ENCODE measurements around the gene AUTS2.

The AUTS2 gene

GRCh38 chr7:70042533-70042932 lies 444.3 kb downstream of the AUTS2 start:
- DNase-seq (ENCODE audit: low read depth), result no peak
- no peak overlapping the region for H3K4me3 ChIP-seq (ENCODE audit: low read depth, low read length)
- TF ChIP-seq, protein P1, sequence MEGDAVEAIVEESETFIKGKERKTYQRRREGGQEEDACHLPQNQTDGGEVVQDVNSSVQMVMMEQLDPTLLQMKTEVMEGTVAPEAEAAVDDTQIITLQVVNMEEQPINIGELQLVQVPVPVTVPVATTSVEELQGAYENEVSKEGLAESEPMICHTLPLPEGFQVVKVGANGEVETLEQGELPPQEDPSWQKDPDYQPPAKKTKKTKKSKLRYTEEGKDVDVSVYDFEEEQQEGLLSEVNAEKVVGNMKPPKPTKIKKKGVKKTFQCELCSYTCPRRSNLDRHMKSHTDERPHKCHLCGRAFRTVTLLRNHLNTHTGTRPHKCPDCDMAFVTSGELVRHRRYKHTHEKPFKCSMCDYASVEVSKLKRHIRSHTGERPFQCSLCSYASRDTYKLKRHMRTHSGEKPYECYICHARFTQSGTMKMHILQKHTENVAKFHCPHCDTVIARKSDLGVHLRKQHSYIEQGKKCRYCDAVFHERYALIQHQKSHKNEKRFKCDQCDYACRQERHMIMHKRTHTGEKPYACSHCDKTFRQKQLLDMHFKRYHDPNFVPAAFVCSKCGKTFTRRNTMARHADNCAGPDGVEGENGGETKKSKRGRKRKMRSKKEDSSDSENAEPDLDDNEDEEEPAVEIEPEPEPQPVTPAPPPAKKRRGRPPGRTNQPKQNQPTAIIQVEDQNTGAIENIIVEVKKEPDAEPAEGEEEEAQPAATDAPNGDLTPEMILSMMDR (IDR thresholded peaks at IDR 0.05; ENCODE audit: low read depth, low read length, missing control alignments), result no peak

GRCh38 chr7:70043015-70043538 lies 444.8 kb downstream of the AUTS2 start:
- TF ChIP-seq, protein P1 (IDR thresholded peaks at IDR 0.05; ENCODE audit: low read depth, low read length, missing control alignments), result no peak
- no peak for DNase-seq (ENCODE audit: low read depth)
- H3K4me3 ChIP-seq (ENCODE audit: low read depth, low read length), result no peak overlapping the region

DNA sequence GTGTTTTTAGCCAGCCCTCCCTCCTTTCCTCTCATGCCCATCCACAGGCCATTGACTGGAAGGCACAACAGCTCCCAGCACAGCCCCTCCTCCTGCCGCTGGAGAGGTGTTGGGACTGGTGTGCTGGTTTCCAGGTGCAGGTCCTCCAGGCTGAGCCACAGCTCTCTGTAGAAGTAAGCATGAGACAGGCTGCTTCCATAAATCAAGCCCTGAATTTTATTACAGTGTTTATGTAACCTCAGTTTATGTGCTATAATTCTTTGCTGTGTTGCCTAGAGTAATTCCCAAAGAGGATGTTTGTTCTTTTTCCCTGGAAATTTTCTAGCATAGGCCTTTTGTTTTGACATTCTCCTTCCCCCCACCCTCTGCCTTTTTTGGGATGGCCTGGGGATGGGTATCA lies 445.8 kb downstream of the AUTS2 start:
- H3K4me3 ChIP-seq (ENCODE audit: low read depth, low read length), result no peak overlapping the region
- no peak for DNase-seq (ENCODE audit: low read depth)
- TF ChIP-seq, protein P1 (IDR thresholded peaks at IDR 0.05; ENCODE audit: low read depth, low read length, missing control alignments), result no peak

GRCh38 chr7:70044525-70044924 lies 446.2 kb downstream of the AUTS2 start:
- DNase-seq (ENCODE audit: low read depth), result no peak
- H3K4me3 ChIP-seq (ENCODE audit: low read depth, low read length), result no peak overlapping the region
- TF ChIP-seq, protein P1 (IDR thresholded peaks at IDR 0.05; ENCODE audit: low read depth, low read length, missing control alignments), result no peak

DNA sequence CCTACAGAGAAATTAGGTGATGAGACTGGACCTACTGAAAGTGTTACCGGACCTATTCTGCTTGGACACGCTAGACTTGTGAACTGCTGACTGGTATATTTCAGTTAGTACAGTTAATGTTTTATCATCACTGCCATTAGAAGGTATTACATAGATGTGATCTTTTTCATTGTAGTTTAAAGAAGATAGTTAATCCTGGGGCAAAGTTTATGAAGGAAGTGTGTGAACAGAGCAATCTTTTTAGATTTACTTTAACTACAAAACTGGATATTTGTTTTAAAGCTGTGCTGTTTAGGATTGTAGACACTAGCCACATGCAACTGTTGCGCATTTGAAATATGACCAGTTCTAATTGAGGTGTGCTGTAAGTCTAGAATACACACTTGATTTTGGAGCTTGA lies 446.7 kb downstream of the AUTS2 start:
- TF ChIP-seq, protein P1 (IDR thresholded peaks at IDR 0.05; ENCODE audit: low read depth, low read length, missing control alignments), result no peak
- no peak for DNase-seq (ENCODE audit: low read depth)

GRCh38 chr7:70047384-70047783 lies 449.1 kb downstream of the AUTS2 start:
- H3K4me3 ChIP-seq (ENCODE audit: low read depth, low read length), result no peak overlapping the region
- TF ChIP-seq, protein P1 (IDR thresholded peaks at IDR 0.05; ENCODE audit: low read depth, low read length, missing control alignments), result no peak
- DNase-seq (ENCODE audit: low read depth), result no peak

More for the DNA sequence above, 446.7 kb downstream of the AUTS2 start:
- H3K4me3 ChIP-seq (ENCODE audit: low read depth, low read length), result no peak overlapping the region

GRCh38 chr7:70047891-70048448 lies 449.7 kb downstream of the AUTS2 start:
- H3K4me3 ChIP-seq (ENCODE audit: low read depth, low read length), result no peak overlapping the region
- DNase-seq (ENCODE audit: low read depth), result no peak
- TF ChIP-seq, protein P1 (IDR thresholded peaks at IDR 0.05; ENCODE audit: low read depth, low read length, missing control alignments), result no peak

Measured in GM12864 (cell line).